GM23338 (cell line): ENCODE results near the gene MOB3B. TPM values are rescaled to one million over a fixed set of nuclear protein-coding genes. Genes with fewer than 3 reads are reported as not detected.

Experiments used
- ATAC-seq: fragments of 200-7000 bp; cut with Tn5 transposase; 3 replicates; pipeline ENCODE4 v1.9.1; 2020
- DNase-seq: peaks from one replicate; pipeline ENCODE4 v3.0.0-alpha.2; 2015; ENCODE audit warnings: low spot score
- H2AFZ ChIP-seq: fragments of 200-600 bp; sonication (generic); 2 replicates; pipeline ENCODE4 v1.8.0; 2016; ENCODE audit warnings: antibody characterized with exemption, mild to moderate bottlenecking, moderate library complexity
- H3F3A ChIP-seq: fragments of 200-600 bp; sonication (generic); replicated peaks from 2 replicates; pipeline ENCODE4 v1.8.0; 2017; ENCODE audit warnings: antibody characterized with exemption, mixed run types, low read depth
- H3K27ac ChIP-seq: fragments of 200-600 bp; sonication (generic); 2 replicates; pipeline ENCODE4 v1.6.1; 2016; ENCODE audit warnings: low read depth
- H3K27me3 ChIP-seq: fragments of 200-600 bp; sonication (generic); 2 replicates; pipeline ENCODE4 v1.8.0; 2016; ENCODE audit warnings: mild to moderate bottlenecking, mixed run types, moderate library complexity; ENCODE audit not compliant: insufficient read depth
- H3K36me3 ChIP-seq: fragments of 200-600 bp; sonication (generic); 2 replicates; pipeline ENCODE4 v1.8.0; 2016; ENCODE audit warnings: mild to moderate bottlenecking; ENCODE audit not compliant: insufficient read depth
- H3K4me1 ChIP-seq: fragments of 200-600 bp; sonication (generic); 2 replicates; pipeline ENCODE4 v1.8.0; 2016; ENCODE audit warnings: mild to moderate bottlenecking, moderate library complexity; ENCODE audit not compliant: insufficient read depth
- H3K4me2 ChIP-seq: fragments of 200-600 bp; sonication (generic); 2 replicates; pipeline ENCODE4 v1.7.1; 2017; ENCODE audit warnings: mixed run types
- H3K4me3 ChIP-seq: fragments of 200-600 bp; sonication (generic); 2 replicates; pipeline ENCODE4 v1.6.1; 2016; ENCODE audit warnings: mixed run types
- H3K79me2 ChIP-seq: fragments of 200-600 bp; sonication (generic); replicated peaks from 2 replicates; pipeline ENCODE4 v1.8.0; 2017; ENCODE audit warnings: mild to moderate bottlenecking; ENCODE audit not compliant: insufficient read depth
- H3K9me2 ChIP-seq: fragments of 200-600 bp; sonication (generic); 2 replicates; pipeline ENCODE4 v1.8.0; 2017; ENCODE audit not compliant: insufficient read depth
- H4K20me1 ChIP-seq: fragments of 200-600 bp; sonication (generic); replicated peaks from 2 replicates; pipeline ENCODE4 v1.8.0; 2017; ENCODE audit warnings: mild to moderate bottlenecking; ENCODE audit not compliant: insufficient read depth
- H3K27ac Mint-ChIP-seq: 2 replicates; pipeline ENCODE4 v1.8.0; 2020; ENCODE audit warnings: inconsistent platforms, mild to moderate bottlenecking, moderate library complexity, mixed read lengths
- H3K27me3 Mint-ChIP-seq: 3 replicates; pipeline ENCODE4 v1.8.0; 2022; ENCODE audit warnings: low read depth, mild to moderate bottlenecking, moderate library complexity, mixed read lengths, inconsistent platforms; ENCODE audit not compliant: insufficient read depth, poor library complexity
- H3K36me3 Mint-ChIP-seq: 3 replicates; pipeline ENCODE4 v1.8.0; 2021; ENCODE audit warnings: low read depth, mild to moderate bottlenecking, inconsistent platforms, moderate library complexity, mixed read lengths
- H3K4me1 Mint-ChIP-seq: 3 replicates; pipeline ENCODE4 v1.8.0; 2020; ENCODE audit warnings: mild to moderate bottlenecking, inconsistent platforms, mixed read lengths
- H3K4me3 Mint-ChIP-seq: 3 replicates; pipeline ENCODE4 v1.8.0; 2021; ENCODE audit warnings: moderate library complexity, mild to moderate bottlenecking, inconsistent platforms, mixed read lengths
- H3K9me3 Mint-ChIP-seq: 3 replicates; pipeline ENCODE4 v1.8.0; 2020; ENCODE audit warnings: moderate library complexity, mild to moderate bottlenecking, inconsistent platforms, mixed read lengths
- CREB1 ChIP-seq: fragments of 250-450 bp; sonication (Bioruptor Pico); IDR thresholded peaks from 2 replicates; pipeline ENCODE4 v1.5.0; 2020; ENCODE audit warnings: low read depth, mild to moderate bottlenecking, moderate library complexity
- EZH2phosphoT487 ChIP-seq: fragments of 200-600 bp; sonication (generic); IDR thresholded peaks from one replicate; pipeline ENCODE4 v1.8.1; 2018; ENCODE audit warnings: antibody characterized with exemption; ENCODE audit not compliant: unreplicated experiment
- JUNB ChIP-seq: IDR thresholded peaks from one replicate; pipeline ENCODE4 v1.6.1; 2016; ENCODE audit warnings: antibody characterized with exemption; ENCODE audit not compliant: unreplicated experiment
- NANOG ChIP-seq: IDR thresholded peaks from 2 replicates; pipeline ENCODE4 v1.6.1; 2016; ENCODE audit warnings: antibody characterized with exemption, borderline replicate concordance
- POLR2AphosphoS5 ChIP-seq: IDR thresholded peaks from 2 replicates; pipeline ENCODE4 v1.6.1; 2016; ENCODE audit warnings: antibody characterized with exemption, low read depth
- STAT1 ChIP-seq: IDR thresholded peaks from one replicate; pipeline ENCODE4 v1.6.1; 2016; ENCODE audit warnings: antibody characterized with exemption; ENCODE audit not compliant: unreplicated experiment
- ZNF114 ChIP-seq: fragments of 250-450 bp; sonication (Bioruptor Pico); IDR thresholded peaks from 2 replicates; pipeline ENCODE4 v1.5.0; 2020; ENCODE audit warnings: mild to moderate bottlenecking, moderate library complexity
- ZNF331 ChIP-seq: fragments of 250-450 bp; sonication (Bioruptor Pico); IDR thresholded peaks from 2 replicates; pipeline ENCODE4 v1.5.0; 2020; ENCODE audit warnings: low read depth, mild to moderate bottlenecking, moderate library complexity
- polyA plus RNA-seq: library from polyadenylated mRNA; unstranded; fragments of >200 nt; fragmentation: Nextera tagmentation; extraction: Ambion mirVana; gene quantifications from 2 replicates; pipeline ENCODE4 v1.2.1, GENCODE V29; 2016
- total RNA-seq: library from RNA; depleted of rRNA; stranded (reverse); fragments of >200 nt; shearing (Covaris generic); gene quantifications from 2 replicates; pipeline ENCODE4 v1.2.3, GENCODE V29; 2014
- TF ChIP-seq, protein P1 (sequence below), 2 experiments: fragments of 200-600 bp in 1 of 2; sonication (generic) in 1 of 2; conservative IDR thresholded peaks; 2 replicates each; pipeline versions ENCODE4 v1.5.1 to v1.6.1; 2016 to 2017; ENCODE audit warnings: antibody characterized with exemption in 2 of 2, low read depth in 2 of 2, mild to moderate bottlenecking in 2 of 2, moderate library complexity in 1 of 2
- TF ChIP-seq, protein P2 (sequence below): IDR thresholded peaks from 2 replicates; pipeline ENCODE4 v1.6.1; 2016; ENCODE audit warnings: antibody characterized with exemption
- TF ChIP-seq, protein P3 (sequence below): fragments of 250-450 bp; sonication (Bioruptor Pico); IDR thresholded peaks from 2 replicates; pipeline ENCODE4 v1.5.0; 2020; ENCODE audit warnings: mild to moderate bottlenecking, moderate library complexity

Gene MOB3B
- total and polyA plus RNA-seq, 2 experiments from 2014 or later: 7.6 to 12.1 TPM

DNA sequence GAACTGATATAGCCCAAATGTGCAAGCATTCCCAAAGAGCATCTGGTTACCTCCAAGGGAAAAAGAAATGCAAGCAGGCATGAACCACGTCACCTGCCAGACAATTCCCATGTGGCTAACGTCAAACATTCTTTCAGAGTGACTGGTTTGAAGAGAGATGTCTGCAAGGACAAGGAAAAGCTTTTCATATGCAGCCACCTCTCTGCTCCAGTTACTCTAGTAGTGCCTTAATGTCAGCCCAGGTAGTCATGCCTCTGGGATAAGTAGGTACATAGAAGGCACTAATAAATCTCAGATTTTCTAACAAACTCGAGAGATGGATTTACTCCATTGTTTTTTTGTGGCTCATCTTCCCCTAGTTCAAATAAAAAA, 102.4 kb downstream of the MOB3B start:
- H4K20me1 ChIP-seq: no peaks in the 10 kb centered on the region
- H3K27ac ChIP-seq: peak overlapping the region; percentile 41; the same call in 1 of the 2 replicates
- no peaks in the 10 kb centered on the region for H3F3A ChIP-seq
- H3K4me3 Mint-ChIP-seq: no peak overlapping the region
- no peaks in the 10 kb centered on the region; the same call in 2 of the 3 replicates for H3K36me3 Mint-ChIP-seq
- H3K9me2 ChIP-seq: no peaks in the 10 kb centered on the region
- peaks cover 2% of the 10 kb centered on the region for H3K27me3 Mint-ChIP-seq
- peaks cover 74% of the 10 kb centered on the region for H3K4me1 Mint-ChIP-seq
- no peaks in the 10 kb centered on the region for H3K27me3 ChIP-seq
- no peak overlapping the region for H2AFZ ChIP-seq
- H3K4me1 ChIP-seq: peaks cover 41% of the 10 kb centered on the region
- no peak overlapping the region for H3K4me3 ChIP-seq
- no peak for TF ChIP-seq STAT1
- H3K79me2 ChIP-seq: no peaks in the 10 kb centered on the region
- no peaks in the 10 kb centered on the region for H3K36me3 ChIP-seq
- DNase-seq: peak; percentile 35
- no peak overlapping the region for H3K4me2 ChIP-seq
- no peak overlapping the region for H3K27ac Mint-ChIP-seq
- no peak; the same call in 2 of the 3 replicates for ATAC-seq
- H3K9me3 Mint-ChIP-seq: no peaks in the 10 kb centered on the region

DNA sequence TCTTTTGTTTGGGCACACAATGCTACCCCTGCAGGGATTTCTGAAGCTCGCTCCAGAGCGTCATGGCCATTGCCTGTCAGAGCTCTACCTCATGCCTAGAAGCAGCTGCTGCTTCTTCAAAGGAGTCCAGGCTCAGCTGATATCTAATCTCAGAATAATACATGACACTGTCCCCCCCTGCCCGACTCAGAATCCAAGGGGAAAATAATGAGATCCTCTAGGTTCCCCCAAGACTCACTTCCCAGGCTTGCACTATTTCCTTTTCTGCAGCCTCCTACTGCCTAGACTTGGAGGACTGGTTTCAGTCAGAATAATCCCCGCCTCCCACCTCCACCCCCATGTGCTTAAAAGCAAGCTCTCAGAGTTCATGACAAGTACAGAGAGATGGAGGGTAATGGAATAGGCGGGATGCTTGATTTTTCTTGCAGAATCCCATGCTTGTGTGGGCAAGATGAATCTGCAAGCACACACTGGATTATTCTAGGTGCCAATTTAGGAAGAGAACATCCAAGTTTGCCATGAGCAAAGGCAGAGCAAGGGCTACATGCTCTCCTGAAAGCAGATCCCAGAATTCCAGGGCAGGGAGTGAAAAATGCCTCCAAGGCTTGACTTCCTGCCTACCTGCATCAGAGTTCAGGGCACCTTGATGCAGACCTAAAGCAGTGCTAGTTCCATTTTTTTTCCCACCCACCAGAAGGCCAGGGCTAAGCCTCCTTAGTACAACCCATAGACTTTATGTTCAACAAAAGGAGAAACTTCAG, 102.9 kb downstream of the MOB3B start:
- DNase-seq: peak; percentile 34
- Histone ChIP-seq H3K4me2 (peak overlapping the region; percentile 4; the same call in 1 of the 2 replicates), H3K36me3 (no peaks in the 10 kb centered on the region), H3K4me1 (peaks cover 41% of the 10 kb centered on the region), H3K27ac (peak overlapping the region; percentile 41; the same call in 1 of the 2 replicates), H3K9me2 (no peaks in the 10 kb centered on the region), H3F3A (no peaks in the 10 kb centered on the region), H2AFZ (no peak overlapping the region), H3K27me3 (no peaks in the 10 kb centered on the region), H4K20me1 (no peaks in the 10 kb centered on the region), H3K4me3 (no peak overlapping the region), H3K79me2 (no peaks in the 10 kb centered on the region)
- no peak overlapping the region for H3K4me3 Mint-ChIP-seq
- peaks cover 2% of the 10 kb centered on the region for H3K27me3 Mint-ChIP-seq
- peak; percentile 75 for ATAC-seq
- H3K4me1 Mint-ChIP-seq: peaks cover 77% of the 10 kb centered on the region
- no peaks in the 10 kb centered on the region; the same call in 1 of the 3 replicates for H3K36me3 Mint-ChIP-seq
- no peaks in the 10 kb centered on the region for H3K9me3 Mint-ChIP-seq
- no peak overlapping the region; the same call in 1 of the 2 replicates for H3K27ac Mint-ChIP-seq
- TF ChIP-seq NANOG: no peak
- TF ChIP-seq, protein P1, sequence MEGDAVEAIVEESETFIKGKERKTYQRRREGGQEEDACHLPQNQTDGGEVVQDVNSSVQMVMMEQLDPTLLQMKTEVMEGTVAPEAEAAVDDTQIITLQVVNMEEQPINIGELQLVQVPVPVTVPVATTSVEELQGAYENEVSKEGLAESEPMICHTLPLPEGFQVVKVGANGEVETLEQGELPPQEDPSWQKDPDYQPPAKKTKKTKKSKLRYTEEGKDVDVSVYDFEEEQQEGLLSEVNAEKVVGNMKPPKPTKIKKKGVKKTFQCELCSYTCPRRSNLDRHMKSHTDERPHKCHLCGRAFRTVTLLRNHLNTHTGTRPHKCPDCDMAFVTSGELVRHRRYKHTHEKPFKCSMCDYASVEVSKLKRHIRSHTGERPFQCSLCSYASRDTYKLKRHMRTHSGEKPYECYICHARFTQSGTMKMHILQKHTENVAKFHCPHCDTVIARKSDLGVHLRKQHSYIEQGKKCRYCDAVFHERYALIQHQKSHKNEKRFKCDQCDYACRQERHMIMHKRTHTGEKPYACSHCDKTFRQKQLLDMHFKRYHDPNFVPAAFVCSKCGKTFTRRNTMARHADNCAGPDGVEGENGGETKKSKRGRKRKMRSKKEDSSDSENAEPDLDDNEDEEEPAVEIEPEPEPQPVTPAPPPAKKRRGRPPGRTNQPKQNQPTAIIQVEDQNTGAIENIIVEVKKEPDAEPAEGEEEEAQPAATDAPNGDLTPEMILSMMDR (conservative IDR thresholded peaks at IDR 0.05; ENCODE audit: low read depth in 2 of 2): no peak
- TF ChIP-seq STAT1: no peak
- TF ChIP-seq ZNF114: no peak
- no peak for TF ChIP-seq ZNF331
- TF ChIP-seq, protein P2, sequence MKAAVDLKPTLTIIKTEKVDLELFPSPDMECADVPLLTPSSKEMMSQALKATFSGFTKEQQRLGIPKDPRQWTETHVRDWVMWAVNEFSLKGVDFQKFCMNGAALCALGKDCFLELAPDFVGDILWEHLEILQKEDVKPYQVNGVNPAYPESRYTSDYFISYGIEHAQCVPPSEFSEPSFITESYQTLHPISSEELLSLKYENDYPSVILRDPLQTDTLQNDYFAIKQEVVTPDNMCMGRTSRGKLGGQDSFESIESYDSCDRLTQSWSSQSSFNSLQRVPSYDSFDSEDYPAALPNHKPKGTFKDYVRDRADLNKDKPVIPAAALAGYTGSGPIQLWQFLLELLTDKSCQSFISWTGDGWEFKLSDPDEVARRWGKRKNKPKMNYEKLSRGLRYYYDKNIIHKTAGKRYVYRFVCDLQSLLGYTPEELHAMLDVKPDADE: no peak
- TF ChIP-seq, protein P3, sequence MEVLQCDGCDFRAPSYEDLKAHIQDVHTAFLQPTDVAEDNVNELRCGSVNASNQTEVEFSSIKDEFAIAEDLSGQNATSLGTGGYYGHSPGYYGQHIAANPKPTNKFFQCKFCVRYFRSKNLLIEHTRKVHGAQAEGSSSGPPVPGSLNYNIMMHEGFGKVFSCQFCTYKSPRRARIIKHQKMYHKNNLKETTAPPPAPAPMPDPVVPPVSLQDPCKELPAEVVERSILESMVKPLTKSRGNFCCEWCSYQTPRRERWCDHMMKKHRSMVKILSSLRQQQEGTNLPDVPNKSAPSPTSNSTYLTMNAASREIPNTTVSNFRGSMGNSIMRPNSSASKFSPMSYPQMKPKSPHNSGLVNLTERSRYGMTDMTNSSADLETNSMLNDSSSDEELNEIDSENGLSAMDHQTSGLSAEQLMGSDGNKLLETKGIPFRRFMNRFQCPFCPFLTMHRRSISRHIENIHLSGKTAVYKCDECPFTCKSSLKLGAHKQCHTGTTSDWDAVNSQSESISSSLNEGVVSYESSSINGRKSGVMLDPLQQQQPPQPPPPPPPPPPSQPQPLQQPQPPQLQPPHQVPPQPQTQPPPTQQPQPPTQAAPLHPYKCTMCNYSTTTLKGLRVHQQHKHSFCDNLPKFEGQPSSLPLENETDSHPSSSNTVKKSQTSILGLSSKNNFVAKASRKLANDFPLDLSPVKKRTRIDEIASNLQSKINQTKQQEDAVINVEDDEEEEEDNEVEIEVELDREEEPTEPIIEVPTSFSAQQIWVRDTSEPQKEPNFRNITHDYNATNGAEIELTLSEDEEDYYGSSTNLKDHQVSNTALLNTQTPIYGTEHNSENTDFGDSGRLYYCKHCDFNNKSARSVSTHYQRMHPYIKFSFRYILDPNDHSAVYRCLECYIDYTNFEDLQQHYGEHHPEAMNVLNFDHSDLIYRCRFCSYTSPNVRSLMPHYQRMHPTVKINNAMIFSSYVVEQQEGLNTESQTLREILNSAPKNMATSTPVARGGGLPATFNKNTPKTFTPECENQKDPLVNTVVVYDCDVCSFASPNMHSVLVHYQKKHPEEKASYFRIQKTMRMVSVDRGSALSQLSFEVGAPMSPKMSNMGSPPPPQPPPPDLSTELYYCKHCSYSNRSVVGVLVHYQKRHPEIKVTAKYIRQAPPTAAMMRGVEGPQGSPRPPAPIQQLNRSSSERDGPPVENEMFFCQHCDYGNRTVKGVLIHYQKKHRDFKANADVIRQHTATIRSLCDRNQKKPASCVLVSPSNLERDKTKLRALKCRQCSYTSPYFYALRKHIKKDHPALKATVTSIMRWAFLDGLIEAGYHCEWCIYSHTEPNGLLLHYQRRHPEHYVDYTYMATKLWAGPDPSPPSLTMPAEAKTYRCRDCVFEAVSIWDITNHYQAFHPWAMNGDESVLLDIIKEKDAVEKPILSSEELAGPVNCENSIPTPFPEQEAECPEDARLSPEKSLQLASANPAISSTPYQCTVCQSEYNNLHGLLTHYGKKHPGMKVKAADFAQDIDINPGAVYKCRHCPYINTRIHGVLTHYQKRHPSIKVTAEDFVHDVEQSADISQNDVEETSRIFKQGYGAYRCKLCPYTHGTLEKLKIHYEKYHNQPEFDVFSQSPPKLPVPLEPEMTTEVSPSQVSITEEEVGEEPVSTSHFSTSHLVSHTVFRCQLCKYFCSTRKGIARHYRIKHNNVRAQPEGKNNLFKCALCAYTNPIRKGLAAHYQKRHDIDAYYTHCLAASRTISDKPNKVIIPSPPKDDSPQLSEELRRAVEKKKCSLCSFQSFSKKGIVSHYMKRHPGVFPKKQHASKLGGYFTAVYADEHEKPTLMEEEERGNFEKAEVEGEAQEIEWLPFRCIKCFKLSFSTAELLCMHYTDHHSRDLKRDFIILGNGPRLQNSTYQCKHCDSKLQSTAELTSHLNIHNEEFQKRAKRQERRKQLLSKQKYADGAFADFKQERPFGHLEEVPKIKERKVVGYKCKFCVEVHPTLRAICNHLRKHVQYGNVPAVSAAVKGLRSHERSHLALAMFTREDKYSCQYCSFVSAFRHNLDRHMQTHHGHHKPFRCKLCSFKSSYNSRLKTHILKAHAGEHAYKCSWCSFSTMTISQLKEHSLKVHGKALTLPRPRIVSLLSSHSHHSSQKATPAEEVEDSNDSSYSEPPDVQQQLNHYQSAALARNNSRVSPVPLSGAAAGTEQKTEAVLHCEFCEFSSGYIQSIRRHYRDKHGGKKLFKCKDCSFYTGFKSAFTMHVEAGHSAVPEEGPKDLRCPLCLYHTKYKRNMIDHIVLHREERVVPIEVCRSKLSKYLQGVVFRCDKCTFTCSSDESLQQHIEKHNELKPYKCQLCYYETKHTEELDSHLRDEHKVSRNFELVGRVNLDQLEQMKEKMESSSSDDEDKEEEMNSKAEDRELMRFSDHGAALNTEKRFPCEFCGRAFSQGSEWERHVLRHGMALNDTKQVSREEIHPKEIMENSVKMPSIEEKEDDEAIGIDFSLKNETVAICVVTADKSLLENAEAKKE (CRISPR knock-in tag): no peak
- TF ChIP-seq POLR2AphosphoS5: no peak
- no peak for TF ChIP-seq EZH2phosphoT487
- TF ChIP-seq JUNB: no peak
- no peak for TF ChIP-seq CREB1 (CRISPR knock-in tag)
